IgD-negative memory B cell (primary cell): Measurements from ENCODE around the gene PLA2G4B. TPM values are rescaled to one million over a fixed set of nuclear protein-coding genes. Genes with fewer than 3 reads are reported as not detected.
A peak's percentile ranks its signal among the peaks of the same experiment; 100 is the strongest.
"Not testable (repeated sequence)": the region's sequence is repeated elsewhere in the genome, so short reads cannot be mapped to it uniquely, and the experiment has no call there.

Experiments used
- H3K27ac Mint-ChIP-seq, 3 donors: one replicate each; pipeline ENCODE4 v1.8.0; 2020 to 2022; ENCODE audit warnings: mild to moderate bottlenecking in 3 of 3, mixed read lengths in 3 of 3, moderate library complexity in 1 of 3
- H3K27me3 Mint-ChIP-seq: one replicate; pipeline ENCODE4 v1.8.0; 2021; ENCODE audit warnings: mixed read lengths
- H3K36me3 Mint-ChIP-seq: one replicate; pipeline ENCODE4 v1.8.0; 2020; ENCODE audit warnings: mild to moderate bottlenecking, mixed read lengths
- H3K4me1 Mint-ChIP-seq, 3 donors: one replicate each; pipeline ENCODE4 v1.8.0; 2020 to 2022; ENCODE audit warnings: mixed read lengths in 3 of 3, mild to moderate bottlenecking in 1 of 3
- H3K4me3 Mint-ChIP-seq, 4 donors: one replicate each; pipeline ENCODE4 v1.8.0; 2020 to 2022; ENCODE audit warnings: mild to moderate bottlenecking in 4 of 4, mixed read lengths in 4 of 4, moderate library complexity in 3 of 4
- H3K9me3 Mint-ChIP-seq, 3 donors: one replicate each; pipeline ENCODE4 v1.8.0; 2020 to 2021; ENCODE audit warnings: mixed read lengths in 3 of 3, mild to moderate bottlenecking in 1 of 3
- polyA plus RNA-seq: library from polyadenylated mRNA; unstranded; fragments of 300-500 nt; fragmentation: Illumina TruSeq; gene quantifications from one replicate; pipeline ENCODE4 v1.2.3, GENCODE V29; 2021

The PLA2G4B gene
- polyA plus RNA-seq, 1 donor from 2014 or later, result 1.3 TPM

- Mint-ChIP-seq H3K4me1 (peaks cover 14 to 21% (median 17%) of the 10 kb centered on the region in 3 donors), H3K27ac (peak overlapping the region in 1 of 3 donors; percentile 66), H3K4me3 (peak overlapping the region; percentile 85 to 100 (median 96)), H3K9me3 (no peaks in the 10 kb centered on the region), H3K27me3 (peaks cover 5% of the 10 kb centered on the region), H3K36me3 (peaks cover 3% of the 10 kb centered on the region)
Observed at GRCh38 chr15:41828807-41829141, 9.9 kb upstream of the PLA2G4B start.

- Mint-ChIP-seq H3K4me3 (peak overlapping the region in 1 of 4 donors; percentile 24), H3K27me3 (peaks cover 5% of the 10 kb centered on the region), H3K4me1 (peaks cover 14 to 23% (median 17%) of the 10 kb centered on the region in 3 donors), H3K27ac (no peak overlapping the region), H3K9me3 (no peaks in the 10 kb centered on the region), H3K36me3 (peaks cover 3% of the 10 kb centered on the region)
Observed at GRCh38 chr15:41829959-41830646, 8.5 kb upstream of the PLA2G4B start.

- H3K4me1 Mint-ChIP-seq, result peaks cover 14 to 23% (median 17%) of the 10 kb centered on the region in 3 donors
Observed at GRCh38 chr15:41831291-41831690, 7.4 kb upstream of the PLA2G4B start.

GRCh38 chr15:41832208-41832607, 6.4 kb upstream of the PLA2G4B start:
- Mint-ChIP-seq H3K36me3 (peaks cover 3% of the 10 kb centered on the region), H3K4me3 (no peak overlapping the region), H3K4me1 (peaks cover 14 to 21% (median 16%) of the 10 kb centered on the region in 3 donors), H3K27ac (peak overlapping the region in 1 of 3 donors; percentile 22), H3K9me3 (no peaks in the 10 kb centered on the region), H3K27me3 (peaks cover 5% of the 10 kb centered on the region)

More at GRCh38 chr15:41831291-41831690, 7.4 kb upstream of the PLA2G4B start:
- H3K27me3 Mint-ChIP-seq, H3K27ac Mint-ChIP-seq, H3K9me3 Mint-ChIP-seq, H3K36me3 Mint-ChIP-seq: not testable (repeated sequence)
- peak overlapping the region in 2 of 4 donors; percentile 12 to 16 for H3K4me3 Mint-ChIP-seq

- peaks cover 14 to 19% (median 14%) of the 10 kb centered on the region in 3 donors for H3K4me1 Mint-ChIP-seq
- peak overlapping the region in 2 of 3 donors; percentile 22 to 53 for H3K27ac Mint-ChIP-seq
- peaks cover 5% of the 10 kb centered on the region for H3K27me3 Mint-ChIP-seq
- H3K4me3 Mint-ChIP-seq, result peak overlapping the region in 2 of 4 donors; percentile 33 to 58
- no peaks in the 10 kb centered on the region for H3K9me3 Mint-ChIP-seq
- peaks cover 3% of the 10 kb centered on the region for H3K36me3 Mint-ChIP-seq
Observed at GRCh38 chr15:41832875-41833274, 5.8 kb upstream of the PLA2G4B start.

GRCh38 chr15:41834096-41834495, 4.6 kb upstream of the PLA2G4B start:
- Mint-ChIP-seq H3K4me3 (no peak overlapping the region), H3K4me1 (peaks cover 7 to 11% (median 8%) of the 10 kb centered on the region in 3 donors), H3K27ac (no peak overlapping the region), H3K36me3 (peaks cover 3% of the 10 kb centered on the region), H3K9me3 (no peaks in the 10 kb centered on the region), H3K27me3 (no peaks in the 10 kb centered on the region)

- H3K4me1 Mint-ChIP-seq, result peaks cover 7 to 11% (median 8%) of the 10 kb centered on the region in 3 donors
- H3K36me3 Mint-ChIP-seq, result peaks cover 3% of the 10 kb centered on the region
- no peak overlapping the region for H3K4me3 Mint-ChIP-seq
- no peak overlapping the region for H3K27ac Mint-ChIP-seq
- no peaks in the 10 kb centered on the region for H3K9me3 Mint-ChIP-seq
- no peaks in the 10 kb centered on the region for H3K27me3 Mint-ChIP-seq
Observed at GRCh38 chr15:41836073-41836472, 2.6 kb upstream of the PLA2G4B start.

GRCh38 chr15:41836713-41837454, 1.8 kb upstream of the PLA2G4B start:
- peaks cover 7 to 10% (median 8%) of the 10 kb centered on the region in 3 donors for H3K4me1 Mint-ChIP-seq
- no peak overlapping the region for H3K4me3 Mint-ChIP-seq
- H3K9me3 Mint-ChIP-seq, result no peaks in the 10 kb centered on the region
- H3K36me3 Mint-ChIP-seq, result peaks cover 3% of the 10 kb centered on the region
- no peaks in the 10 kb centered on the region for H3K27me3 Mint-ChIP-seq
- H3K27ac Mint-ChIP-seq, result no peak overlapping the region

- no peaks in the 10 kb centered on the region for H3K4me1 Mint-ChIP-seq
Observed at GRCh38 chr15:41839781-41840491, 1.3 kb downstream of the PLA2G4B start.

GRCh38 chr15:41840673-41841072, 2.0 kb downstream of the PLA2G4B start:
- Mint-ChIP-seq H3K36me3 (no peaks in the 10 kb centered on the region), H3K4me3 (no peak overlapping the region), H3K4me1 (no peaks in the 10 kb centered on the region), H3K27me3 (no peaks in the 10 kb centered on the region), H3K9me3 (no peaks in the 10 kb centered on the region), H3K27ac (no peak overlapping the region)

More at GRCh38 chr15:41839781-41840491, 1.3 kb downstream of the PLA2G4B start:
- H3K9me3 Mint-ChIP-seq, result no peaks in the 10 kb centered on the region
- no peak overlapping the region for H3K27ac Mint-ChIP-seq
- no peaks in the 10 kb centered on the region for H3K36me3 Mint-ChIP-seq
- no peaks in the 10 kb centered on the region for H3K27me3 Mint-ChIP-seq
- no peak overlapping the region for H3K4me3 Mint-ChIP-seq

- Mint-ChIP-seq H3K4me3 (no peak overlapping the region), H3K4me1 (no peaks in the 10 kb centered on the region), H3K27me3 (no peaks in the 10 kb centered on the region), H3K9me3 (no peaks in the 10 kb centered on the region), H3K27ac (no peak overlapping the region), H3K36me3 (no peaks in the 10 kb centered on the region)
Observed at GRCh38 chr15:41841131-41841530, 2.5 kb downstream of the PLA2G4B start.

- H3K27ac Mint-ChIP-seq, result no peak overlapping the region
- no peaks in the 10 kb centered on the region for H3K4me1 Mint-ChIP-seq
- no peaks in the 10 kb centered on the region for H3K27me3 Mint-ChIP-seq
- no peaks in the 10 kb centered on the region for H3K9me3 Mint-ChIP-seq
- no peaks in the 10 kb centered on the region for H3K36me3 Mint-ChIP-seq
- no peak overlapping the region for H3K4me3 Mint-ChIP-seq
Observed at GRCh38 chr15:41842229-41842628, 3.6 kb downstream of the PLA2G4B start.

GRCh38 chr15:41843571-41843970, 4.9 kb downstream of the PLA2G4B start:
- Mint-ChIP-seq H3K27me3 (no peaks in the 10 kb centered on the region), H3K27ac (peak overlapping the region in 1 of 3 donors; percentile 53), H3K4me3 (no peak overlapping the region), H3K4me1 (no peaks in the 10 kb centered on the region), H3K9me3 (no peaks in the 10 kb centered on the region), H3K36me3 (peaks cover 4% of the 10 kb centered on the region)

- H3K9me3 Mint-ChIP-seq, result no peaks in the 10 kb centered on the region
- H3K4me1 Mint-ChIP-seq, result no peaks in the 10 kb centered on the region
- H3K27me3 Mint-ChIP-seq, result no peaks in the 10 kb centered on the region
- H3K4me3 Mint-ChIP-seq, result no peak overlapping the region
- no peak overlapping the region for H3K27ac Mint-ChIP-seq
- H3K36me3 Mint-ChIP-seq, result peaks cover 4% of the 10 kb centered on the region
Observed at GRCh38 chr15:41844814-41845213, 6.2 kb downstream of the PLA2G4B start.

GRCh38 chr15:41847206-41847605, 8.6 kb downstream of the PLA2G4B start:
- H3K4me3 Mint-ChIP-seq, result no peak overlapping the region
- no peaks in the 10 kb centered on the region for H3K9me3 Mint-ChIP-seq
- H3K27ac Mint-ChIP-seq, result peak overlapping the region in 1 of 3 donors; percentile 82
- peaks cover 0 to 2% (median 0%) of the 10 kb centered on the region in 3 donors for H3K4me1 Mint-ChIP-seq
- no peaks in the 10 kb centered on the region for H3K27me3 Mint-ChIP-seq
- H3K36me3 Mint-ChIP-seq, result peaks cover 4% of the 10 kb centered on the region
